CD4-positive, alpha-beta T cell treated with Interleukin-12 subunit alpha and Interleukin-12 subunit beta, for 1 hour (primary cell): ENCODE results near the gene DARS1.
"Not testable (repeated sequence)": the region's sequence is repeated elsewhere in the genome, so short reads cannot be mapped to it uniquely, and the experiment has no call there.

Source experiments
- DNase-seq: peaks from one replicate; pipeline ENCODE4 v3.0.0-alpha.2; 2020

The DARS1 gene

DNA sequence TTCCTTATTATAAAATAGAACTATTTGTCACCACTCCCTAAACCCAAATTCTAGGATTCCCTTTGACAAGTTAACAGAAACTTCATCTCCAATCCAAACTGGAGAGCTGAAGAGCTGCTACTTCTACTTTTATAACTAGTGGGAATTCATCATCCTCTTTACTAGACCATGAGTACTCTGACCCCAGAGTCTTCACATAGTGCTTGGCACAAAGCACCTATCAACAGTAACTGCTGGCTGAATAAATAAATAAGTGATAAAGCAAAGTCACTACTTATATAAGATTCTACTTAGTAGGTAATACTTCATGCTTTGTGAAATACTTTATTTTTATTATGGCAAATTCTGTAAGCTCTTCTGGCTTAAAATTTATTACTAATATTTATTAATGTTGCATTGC is 49.5 kb downstream of the DARS1 start:
- no peak for DNase-seq

DNA sequence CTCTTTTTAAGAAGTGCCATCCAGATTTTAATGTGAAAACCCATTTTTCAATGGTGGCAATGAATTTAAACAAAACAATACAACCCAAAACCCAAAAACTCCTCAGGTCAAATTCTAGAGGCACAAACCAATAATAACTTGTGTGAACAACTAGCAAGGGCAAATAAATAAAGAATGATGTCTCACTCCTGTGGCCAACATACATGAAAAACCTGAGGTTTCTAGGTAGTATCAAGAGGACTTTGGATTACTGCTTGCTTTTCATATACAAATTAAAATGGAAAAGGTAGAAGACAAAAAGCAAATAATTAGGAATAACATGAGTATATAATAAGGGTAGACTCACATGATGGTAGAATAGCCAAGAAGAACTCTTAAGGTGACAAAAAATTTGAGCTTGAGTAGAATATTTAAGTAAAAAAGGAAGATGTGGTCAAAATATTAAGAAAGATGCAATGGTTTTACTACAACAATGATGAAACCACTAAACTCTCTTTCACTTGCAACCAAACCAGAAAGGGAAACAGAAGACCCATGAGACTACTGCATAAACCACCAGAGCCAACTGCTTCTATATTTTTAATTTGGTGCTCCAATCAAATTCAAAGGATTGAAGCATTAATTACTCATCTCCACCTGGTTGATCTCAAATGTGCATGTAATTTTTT is 53.5 kb downstream of the DARS1 start:
- DNase-seq: no peak

DNA sequence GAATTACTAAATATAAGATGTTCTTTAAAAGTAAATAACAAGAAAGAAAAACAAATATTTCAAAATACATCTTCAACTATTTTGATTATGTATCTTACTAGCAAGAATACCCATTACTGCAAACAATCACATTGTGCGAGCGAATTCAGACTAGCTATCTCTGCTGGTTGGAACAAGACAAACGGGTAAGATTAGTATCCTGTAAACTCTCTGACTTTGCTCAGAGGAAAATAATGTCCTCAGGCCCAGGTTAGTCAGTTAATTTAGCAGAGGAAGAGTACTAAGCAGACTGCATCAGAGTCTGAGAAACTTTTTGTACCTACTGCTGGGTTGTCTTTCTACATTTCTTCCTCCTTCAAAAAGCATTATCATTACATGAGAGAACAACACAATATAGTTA is 58.8 kb downstream of the DARS1 start:
- DNase-seq: no peak

DNA sequence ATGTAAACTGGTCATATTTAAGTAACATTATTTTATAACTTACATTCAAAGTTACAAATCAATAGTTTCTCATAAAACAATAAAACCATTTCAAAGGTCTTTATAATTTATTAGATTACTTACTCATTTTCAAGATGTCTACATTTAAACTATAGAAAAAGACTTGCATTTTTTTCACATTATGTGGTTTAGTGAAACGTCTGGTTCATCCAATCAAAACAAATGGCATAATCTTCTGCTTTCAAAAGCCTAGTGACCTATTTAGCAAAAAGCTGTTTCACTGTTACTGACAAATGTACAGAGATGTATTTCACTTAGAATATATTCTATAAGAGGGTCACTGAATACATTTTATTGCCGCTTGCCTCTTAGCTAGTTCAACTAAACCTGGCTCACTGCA is 59.9 kb downstream of the DARS1 start:
- no peak for DNase-seq

DNA sequence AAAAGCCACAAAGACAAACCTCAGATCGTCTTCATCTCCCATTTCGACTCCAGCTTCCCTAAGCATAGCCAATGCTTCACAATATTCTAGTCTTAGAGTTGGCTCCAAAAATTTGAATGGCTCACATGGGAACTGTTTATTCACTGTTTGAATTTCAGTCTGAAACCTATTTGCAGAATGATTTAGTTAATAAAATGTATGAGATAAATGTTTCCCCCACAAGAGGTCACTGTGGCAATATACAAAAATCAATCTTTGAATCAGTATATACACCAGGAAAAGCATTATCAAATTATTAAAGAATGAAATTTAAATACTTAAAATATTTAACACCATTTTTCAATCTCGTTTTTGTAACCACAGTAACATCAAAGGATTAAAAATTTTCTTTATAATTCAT is 69.2 kb downstream of the DARS1 start:
- DNase-seq: peak; percentile 70

DNA sequence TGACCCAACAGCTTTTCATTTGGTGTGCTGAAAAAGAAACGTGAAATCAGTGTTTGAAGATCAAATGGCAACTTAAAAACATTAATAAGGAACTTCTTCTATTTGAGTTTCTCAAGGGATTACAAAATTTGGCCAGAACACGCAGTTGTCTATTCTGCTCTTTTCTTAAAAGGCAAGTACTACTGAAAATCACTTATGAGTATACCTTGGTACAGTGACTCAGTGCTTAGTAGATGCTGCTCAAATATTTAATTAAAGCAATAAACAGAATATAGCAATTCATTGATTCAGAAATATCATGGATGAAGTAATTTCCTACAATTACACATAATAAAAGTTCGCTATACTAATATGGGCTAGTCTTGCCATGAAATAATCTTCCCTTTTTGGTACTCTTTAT is 70.9 kb downstream of the DARS1 start:
- DNase-seq: no peak

DNA sequence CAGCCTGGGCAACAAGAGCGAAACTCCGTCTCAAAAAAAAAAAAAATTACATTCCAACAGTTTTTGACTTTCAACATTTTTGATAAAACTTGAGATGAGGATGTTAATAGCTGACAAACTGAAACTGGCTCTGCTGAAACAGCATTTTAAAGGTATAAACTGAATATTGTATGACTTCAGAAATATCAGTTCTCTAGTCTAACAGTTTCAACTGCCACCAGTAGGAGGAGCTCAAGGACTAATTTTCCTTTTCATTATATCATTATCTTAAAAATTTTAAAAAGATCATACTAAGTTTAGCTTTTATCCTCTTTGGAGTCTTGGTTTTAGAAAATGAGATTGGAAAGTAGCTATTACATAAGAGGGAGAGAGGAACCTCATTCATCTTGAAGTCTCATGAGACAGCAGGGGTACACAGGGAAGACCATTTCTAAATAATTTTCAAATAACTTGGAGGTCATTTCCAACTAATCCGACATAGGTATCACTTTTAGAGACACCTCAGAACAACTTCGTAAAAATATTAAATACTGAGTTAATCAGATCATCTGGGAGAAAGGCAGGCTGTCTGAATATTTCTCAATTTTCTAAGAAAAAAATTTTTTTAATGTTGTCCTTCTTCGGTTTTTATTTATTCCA is 71.6 kb downstream of the DARS1 start:
- peak; percentile 71 for DNase-seq

DNA sequence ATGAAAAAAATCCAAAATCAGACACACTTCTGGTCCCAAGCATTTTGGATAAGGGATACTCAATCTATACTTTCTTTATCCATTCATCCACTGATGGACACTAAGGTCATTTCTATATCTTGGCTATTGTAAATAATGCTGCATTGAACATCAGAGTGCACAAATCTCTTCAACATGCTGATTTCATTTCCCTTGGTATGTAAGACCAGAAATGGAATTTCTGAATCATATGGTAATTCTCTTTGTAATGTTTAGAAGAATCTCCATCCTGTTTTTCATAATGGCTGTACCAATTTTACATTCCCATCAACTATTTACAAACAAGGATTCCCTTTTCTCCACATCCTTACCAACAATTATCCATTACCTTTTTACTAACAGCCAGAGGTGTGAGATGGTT is 75.5 kb downstream of the DARS1 start:
- DNase-seq: no peak

DNA sequence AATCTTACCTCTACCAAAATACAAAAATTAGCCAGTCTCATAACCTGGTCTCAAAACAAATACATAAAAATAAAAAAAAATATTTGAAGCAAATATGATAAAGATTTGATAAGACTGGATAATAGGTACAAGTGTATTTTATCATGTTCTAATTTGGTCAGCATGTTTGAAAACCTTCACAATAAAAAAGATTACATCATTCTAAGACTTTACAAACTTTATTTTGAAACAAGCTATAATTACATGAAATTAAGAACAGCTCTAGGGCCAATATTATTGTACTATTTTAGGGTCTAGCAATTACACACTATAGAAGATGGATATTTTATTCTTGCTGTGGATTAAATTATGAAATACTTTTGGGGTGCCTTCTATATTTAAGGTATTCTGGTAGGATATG is 79.7 kb downstream of the DARS1 start:
- DNase-seq: no peak

DNA sequence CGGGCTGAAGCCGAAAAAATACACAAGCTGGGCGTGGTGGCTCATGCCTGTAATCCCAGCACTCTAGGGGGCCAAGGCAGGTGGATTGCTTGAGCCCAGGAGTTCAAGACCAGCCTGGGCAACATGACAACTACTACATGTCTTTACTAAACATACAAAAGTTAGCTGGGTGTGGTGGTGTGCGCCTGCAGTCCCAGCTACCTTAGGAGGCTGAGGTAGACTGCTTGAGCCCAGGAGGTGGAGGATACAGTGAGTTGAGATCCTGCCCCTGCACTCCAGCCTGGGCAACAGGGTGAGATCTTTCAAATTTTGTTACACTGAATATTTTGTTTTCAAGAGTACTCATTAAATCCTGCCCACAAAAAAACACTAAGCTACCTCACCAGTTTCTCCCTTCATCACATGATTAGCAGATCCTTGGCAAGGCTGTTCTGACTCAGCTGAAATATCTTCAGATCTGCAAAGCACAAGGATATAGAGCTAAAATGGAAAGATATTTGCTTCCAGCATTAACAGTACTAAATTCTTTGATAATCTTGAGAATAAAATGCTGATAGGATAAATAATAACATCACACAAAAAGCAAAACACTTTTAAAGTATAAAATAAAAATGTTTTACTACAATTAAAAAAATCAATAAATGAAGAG is 81.0 kb downstream of the DARS1 start:
- DNase-seq: no peak

DNA sequence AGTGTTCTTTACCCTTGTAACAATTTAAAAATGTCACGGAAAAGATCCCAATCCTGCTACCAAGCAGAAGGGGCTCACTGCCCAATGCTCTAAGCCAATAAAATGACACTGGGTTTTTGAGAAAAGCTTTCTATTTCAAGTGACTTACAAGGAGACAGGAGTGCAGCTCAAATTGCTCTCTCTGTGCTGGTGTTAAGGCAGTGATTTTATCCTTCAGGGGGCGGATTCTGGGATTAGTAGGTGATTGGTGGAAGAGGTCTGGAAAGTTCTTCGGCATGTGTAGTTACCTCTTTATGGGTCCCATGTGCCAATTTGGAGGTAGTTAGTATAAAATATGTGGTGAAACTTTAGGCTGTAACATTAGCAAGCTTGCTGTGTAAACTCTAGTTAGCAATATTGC is 81.8 kb downstream of the DARS1 start:
- no peak for DNase-seq

DNA sequence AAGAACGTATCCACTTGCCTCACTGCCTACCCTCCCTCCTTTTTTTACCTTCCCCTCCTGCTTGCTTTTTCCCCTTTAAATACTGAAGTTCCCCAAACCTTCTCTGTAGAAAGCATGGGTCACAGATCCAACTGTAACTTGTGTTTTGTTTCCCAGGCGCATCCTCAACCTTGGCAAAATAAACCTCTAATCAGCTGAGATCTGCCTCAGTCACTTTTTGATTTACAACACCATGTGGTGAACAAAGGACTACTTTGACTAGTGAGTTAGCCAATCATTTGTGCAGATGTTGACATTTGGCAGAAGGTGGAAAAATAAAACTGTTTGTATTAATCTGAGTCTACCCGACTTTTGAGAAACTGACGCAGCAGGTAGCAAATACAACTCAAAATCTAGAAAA is 85.9 kb downstream of the DARS1 start:
- no peak for DNase-seq

DNA sequence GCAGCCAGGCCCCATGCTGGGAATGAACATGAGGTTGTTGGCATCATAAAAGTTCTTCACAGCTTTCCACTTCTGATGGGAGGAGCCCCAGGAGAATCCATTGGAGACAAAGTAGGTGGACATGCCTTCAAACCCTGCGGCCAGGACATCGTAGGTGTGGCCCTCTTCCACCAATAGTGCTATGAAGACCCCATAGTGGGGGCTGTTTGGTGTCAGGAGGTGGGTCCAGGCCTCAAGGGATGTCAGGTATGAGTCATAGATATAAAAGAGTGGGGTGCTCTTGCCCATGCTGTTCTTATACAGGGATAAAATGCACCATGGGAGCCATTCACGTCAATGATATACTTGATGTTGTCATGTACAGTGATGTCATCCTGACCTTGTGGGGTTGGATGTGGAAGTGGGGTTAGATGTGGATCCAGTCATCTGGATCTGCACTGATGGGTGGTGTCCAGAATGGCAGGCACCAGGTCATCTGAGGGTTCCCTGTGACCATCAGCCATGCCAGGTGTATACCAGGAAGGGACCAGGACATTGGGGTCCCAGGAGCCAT is 87.1 kb downstream of the DARS1 start:
- no peak for DNase-seq

DNA sequence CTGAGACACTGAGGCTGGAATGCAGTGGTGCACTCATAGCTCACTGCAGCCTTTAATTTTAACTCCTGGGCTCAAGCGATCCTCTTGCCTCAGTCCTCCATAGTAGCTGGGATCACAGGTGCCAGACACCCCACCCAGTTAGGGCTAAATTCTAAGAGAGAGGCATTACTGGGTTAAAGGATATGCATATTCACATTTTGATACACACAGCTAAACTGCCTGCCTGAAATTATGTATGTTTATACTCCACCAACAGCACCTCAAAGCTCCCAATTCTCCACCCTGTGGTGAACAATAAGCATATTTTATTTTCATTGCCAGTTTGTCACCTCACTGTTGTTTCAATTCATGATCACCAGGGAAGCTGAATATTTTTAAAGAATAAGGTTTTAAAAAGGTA is 90.5 kb downstream of the DARS1 start:
- DNase-seq: no peak

DNA sequence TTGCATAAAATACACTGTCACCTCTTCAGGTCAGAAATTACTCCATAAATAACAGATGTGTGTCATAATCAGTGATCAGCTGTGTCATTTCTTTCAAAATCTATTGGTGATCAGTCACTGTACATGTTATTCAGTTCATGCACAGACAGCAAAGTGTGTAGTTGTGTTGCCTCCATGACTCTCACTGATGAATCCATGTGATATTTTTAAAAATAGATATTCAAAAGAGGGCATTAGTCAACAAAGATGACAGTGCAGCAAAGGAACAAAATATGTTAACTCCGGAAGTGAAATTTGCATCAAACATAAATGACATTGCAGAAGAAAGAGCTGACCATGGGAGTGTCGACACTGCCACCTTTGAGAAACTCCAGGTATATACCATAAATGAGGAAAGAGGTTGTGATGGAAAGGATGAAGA is 92.0 kb downstream of the DARS1 start:
- no peak for DNase-seq

DNA sequence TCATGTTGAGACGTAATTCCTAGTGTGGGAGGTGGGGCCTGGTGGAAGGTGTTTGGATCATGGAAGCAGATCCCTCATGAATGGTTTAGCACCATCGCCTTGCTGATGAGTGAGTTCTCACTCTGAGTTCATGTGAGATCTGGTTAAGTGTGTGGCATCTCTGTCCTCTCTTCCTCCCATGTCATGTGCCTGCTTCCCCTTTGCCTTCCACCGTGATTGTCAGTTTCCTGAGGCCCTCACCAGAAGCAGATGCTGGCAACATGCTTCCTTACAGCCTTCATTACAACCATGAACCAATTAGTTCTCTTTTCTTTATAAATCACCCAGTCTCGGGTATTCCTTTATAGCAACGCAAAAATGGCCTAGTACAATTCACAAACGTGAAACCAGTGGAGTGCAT is 94.6 kb downstream of the DARS1 start:
- DNase-seq: no peak

DNA sequence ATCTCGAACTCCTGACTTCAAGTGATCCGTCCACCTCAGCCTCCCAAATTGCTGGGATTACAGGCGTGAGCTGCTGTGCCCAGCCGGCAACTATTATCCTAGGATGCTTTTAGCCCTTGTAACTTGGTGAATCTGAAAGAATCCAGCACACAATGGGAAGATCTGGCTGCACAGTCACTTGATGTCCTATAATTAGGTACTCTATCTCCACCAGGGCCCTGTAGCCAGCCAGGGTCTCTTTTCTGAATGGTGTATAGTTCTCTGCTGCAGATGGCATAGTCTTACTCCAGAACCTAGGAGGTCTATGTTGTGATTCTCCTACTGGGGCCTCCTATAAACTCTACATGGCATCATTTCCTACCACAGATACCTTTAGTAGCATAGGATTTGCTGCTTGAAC is 95.3 kb downstream of the DARS1 start:
- no peak for DNase-seq

DNA sequence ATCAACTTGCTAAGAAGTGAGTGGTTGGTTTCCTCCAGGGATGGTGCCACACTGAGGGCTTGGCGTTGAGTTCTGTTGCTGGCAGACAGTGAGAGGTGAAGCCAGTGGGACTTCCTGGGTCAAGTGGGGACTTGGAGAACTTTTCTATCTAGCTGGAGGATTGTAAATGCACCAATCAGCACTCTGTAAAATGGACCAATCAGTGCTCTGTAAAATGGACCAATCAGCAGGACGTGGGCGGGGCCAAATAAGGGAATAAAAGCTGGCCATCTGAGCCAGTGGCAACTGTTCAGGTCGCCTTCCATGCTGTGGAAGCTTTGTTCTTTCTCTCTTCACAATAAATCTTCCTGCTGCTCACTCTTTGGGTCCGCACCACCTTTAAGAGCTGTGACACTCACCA is 96.8 kb downstream of the DARS1 start:
- DNase-seq: not testable (repeated sequence)

DNA sequence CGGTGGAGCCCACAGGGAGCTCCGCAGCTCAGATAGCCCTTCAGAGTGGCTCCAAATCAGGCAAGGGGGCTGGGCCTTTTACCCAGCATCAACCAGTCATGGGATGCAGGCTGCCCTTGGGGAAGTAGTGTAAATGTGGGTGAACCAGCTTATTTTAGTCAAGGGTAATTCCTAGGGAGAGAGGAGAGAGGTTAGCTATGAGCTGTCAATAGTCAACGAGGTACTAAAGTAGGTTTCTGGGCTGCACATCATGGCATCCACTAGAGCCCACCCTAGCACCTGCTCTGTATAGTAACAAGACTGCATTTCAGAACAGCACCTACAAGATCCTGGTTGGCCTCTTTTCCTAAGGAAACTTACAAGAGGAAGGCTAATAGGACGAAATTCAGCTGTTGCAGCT is 99.7 kb downstream of the DARS1 start:
- no peak for DNase-seq

DNA sequence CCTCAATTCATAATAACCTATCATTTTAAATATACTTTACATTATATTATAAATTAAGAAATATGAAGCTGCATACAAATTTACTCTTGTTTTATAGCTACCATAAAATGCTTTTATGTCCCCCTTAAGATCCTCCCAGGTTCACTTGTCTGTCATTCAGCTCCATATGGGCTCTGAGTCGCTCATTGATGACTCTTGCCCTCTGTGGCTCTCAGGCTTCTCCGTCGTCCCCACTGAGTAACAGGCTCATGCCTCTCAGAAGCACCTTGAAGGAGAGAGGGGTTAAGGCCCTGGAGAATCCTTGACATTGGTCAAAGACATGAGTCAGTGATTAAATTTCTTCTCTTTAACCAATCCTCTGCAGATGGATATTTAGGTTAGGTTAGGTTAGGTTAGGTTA is 103.0 kb downstream of the DARS1 start:
- DNase-seq: no peak

DNA sequence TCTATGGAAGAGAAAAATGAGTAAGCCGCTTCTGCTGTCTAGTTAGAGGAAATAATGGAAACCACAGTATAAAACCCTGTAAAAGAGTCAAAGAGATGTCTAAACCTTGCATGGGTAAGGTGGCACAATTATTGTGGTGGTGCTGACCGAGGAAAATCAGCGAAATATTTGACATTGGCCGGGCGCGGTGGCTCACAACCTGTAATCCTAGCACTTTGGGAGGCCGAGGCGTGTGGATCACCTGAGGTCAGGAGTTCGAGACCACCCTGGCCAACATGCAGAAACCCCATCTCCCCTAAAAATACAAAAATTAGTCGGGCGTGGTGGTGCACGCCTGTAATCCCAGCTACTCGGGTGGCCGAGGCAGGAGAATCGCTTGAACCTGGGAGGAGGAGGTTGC is 108.7 kb downstream of the DARS1 start:
- DNase-seq: not testable (repeated sequence)

DNA sequence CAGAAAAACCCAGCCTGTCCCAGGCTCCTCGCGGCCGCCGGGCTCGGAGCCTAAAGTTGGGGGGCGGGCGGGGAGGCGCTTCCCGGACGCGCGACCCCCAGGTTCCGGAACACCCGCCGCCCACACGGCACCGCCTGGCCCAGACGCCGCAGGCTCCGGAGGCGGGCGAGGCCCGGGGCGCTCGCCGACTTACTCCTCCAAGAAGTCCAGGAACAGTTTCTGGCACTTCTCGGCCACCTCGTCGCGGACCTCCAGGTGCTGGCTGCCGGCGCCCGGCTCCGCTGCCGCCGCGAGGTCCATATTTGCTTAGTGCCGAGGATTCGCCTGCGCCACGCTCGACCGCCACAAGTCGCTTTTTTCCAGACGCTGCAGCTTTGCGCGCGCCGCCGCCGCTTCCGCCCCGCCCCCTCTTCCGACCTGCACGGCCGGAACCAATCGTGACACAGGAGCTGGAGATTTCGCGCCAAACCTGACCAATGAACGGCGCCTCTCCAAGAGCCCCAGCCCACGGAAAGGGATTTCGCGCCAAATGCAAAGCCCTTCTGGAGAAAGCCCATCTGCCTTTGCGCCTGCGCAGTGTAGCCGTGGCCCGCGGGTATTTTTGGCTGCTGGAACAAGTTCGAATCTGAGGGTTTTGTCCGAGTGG is 109.2 kb downstream of the DARS1 start, which contains the start of gene MCM6:
Gene MCM6, minus strand, starts transcription at position 378 of the 646 bp plus-strand sequence. Its CDS starts 78 bp downstream, at position 300.
- DNase-seq: peak; percentile 99

DNA sequence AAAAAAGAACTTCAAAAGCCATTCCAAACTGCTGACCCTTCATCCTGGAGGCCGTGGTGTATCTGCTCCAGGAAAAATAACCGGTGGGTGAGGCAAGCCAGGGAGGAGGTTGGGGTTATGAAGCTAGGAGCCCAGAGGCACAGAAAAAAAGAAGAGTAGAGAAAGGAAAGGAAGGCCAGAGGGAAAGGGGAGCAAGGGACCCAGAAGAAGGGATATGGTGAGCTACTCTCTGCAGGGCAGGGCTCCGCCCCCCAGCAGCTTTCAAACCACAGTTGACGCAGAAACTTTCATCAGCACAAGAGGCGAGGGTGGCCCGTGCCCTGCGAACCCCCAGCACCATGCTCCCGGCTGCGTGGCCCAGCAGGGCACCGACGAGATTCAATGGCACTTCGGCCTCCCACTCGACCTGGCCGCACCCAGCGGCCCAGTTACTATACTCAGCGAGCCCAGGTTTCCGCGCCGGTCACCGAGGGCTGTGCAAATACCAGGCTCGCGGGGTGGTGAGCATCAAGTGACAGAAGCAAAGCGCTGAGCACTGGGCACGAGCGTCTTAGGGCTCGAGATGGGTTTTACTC is 109.8 kb downstream of the DARS1 start:
- DNase-seq: peak; percentile 70
